Gastroesophageal sphincter (tissue), 4 donors: Measurements from ENCODE around the gene FOXP4. TPM values are rescaled to one million over a fixed set of nuclear protein-coding genes. Genes with fewer than 3 reads are reported as not detected.

Source experiments
- ATAC-seq: fragments of 150-250 bp; one replicate; pipeline ENCODE4 v1.9.1; 2016; ENCODE audit warnings: mild to moderate bottlenecking, moderate library complexity
- H3K27ac ChIP-seq, 4 donors: fragments of 200-600 bp; sonication (generic) in 3 of 4; 1 replicate in 3 of 4; 2 replicates in 1 of 4; pipeline ENCODE4 v1.5.1; 2016 to 2019
- H3K27me3 ChIP-seq: fragments of 200-600 bp; sonication (generic); one replicate; pipeline ENCODE4 v1.5.1; 2019
- H3K36me3 ChIP-seq, 2 donors: fragments of 200-600 bp; sonication (generic); one replicate each; pipeline ENCODE4 v1.5.1; 2019; ENCODE audit warnings: control low read depth in 1 of 2
- H3K4me1 ChIP-seq, 3 donors: fragments of 200-600 bp; sonication (generic); 1 replicate in 2 of 3; 2 replicates in 1 of 3; pipeline ENCODE4 v1.5.1; 2016 to 2019; ENCODE audit warnings: control low read depth in 2 of 3
- H3K4me3 ChIP-seq, 2 donors: fragments of 200-600 bp; sonication (generic); one replicate each; pipeline ENCODE4 v1.5.1; 2019; ENCODE audit warnings: mild to moderate bottlenecking in 1 of 2, moderate library complexity in 1 of 2
- H3K9me3 ChIP-seq, 3 donors: fragments of 200-600 bp; sonication (generic); one replicate each; pipeline ENCODE4 v1.5.1; 2017 to 2019; ENCODE audit warnings: control low read depth in 2 of 3
- CTCF ChIP-seq, 4 experiments: fragments of 200-600 bp in 2 of 4; fragments of 450-650 bp in 2 of 4; sonication (generic) in 1 of 4; IDR thresholded peaks; one replicate each; pipeline ENCODE4 v1.5.1; 2017 to 2019; ENCODE audit warnings: antibody characterized with exemption in 4 of 4, mild to moderate bottlenecking in 2 of 4, moderate library complexity in 2 of 4
- EP300 ChIP-seq: sonication (generic); formaldehyde crosslinking; IDR thresholded peaks from one replicate; pipeline ENCODE4 v1.6.1; 2017; ENCODE audit warnings: antibody characterized with exemption, mild to moderate bottlenecking
- POLR2A ChIP-seq, 2 donors: fragments of 450-650 bp; IDR thresholded peaks; one replicate each; pipeline ENCODE4 v1.6.1; 2017; ENCODE audit warnings: antibody characterized with exemption in 2 of 2, mild to moderate bottlenecking in 2 of 2, moderate library complexity in 1 of 2
- POLR2AphosphoS5 ChIP-seq: sonication (generic); formaldehyde crosslinking; IDR thresholded peaks from one replicate; pipeline ENCODE4 v1.6.1; 2017; ENCODE audit warnings: antibody characterized with exemption
- WGBS, 2 donors: methylation state at CpG; one replicate each; pipeline ENCODE4 v1.1.5; 2018; ENCODE audit warnings: low coverage in 1 of 2; 5-methylcytosine and 5-hydroxymethylcytosine counted together
- total RNA-seq, 4 donors: library from RNA; depleted of rRNA; stranded (reverse); fragments of >200 nt; gene quantifications; one replicate each; pipeline ENCODE4 v1.1.0, GENCODE V29; 2016

The FOXP4 gene
- total RNA-seq, 4 donors from 2014 or later, result 8.2 to 25.8 (median 11.7) TPM

GRCh38 chr6:41546475-41546865 lies 289 bp downstream of the FOXP4 start:
- peak; percentile 78 for ATAC-seq
- TF ChIP-seq POLR2AphosphoS5, result no peak
- no peak for TF ChIP-seq EP300
- peak in 1 of 2 donors; percentile 63 for TF ChIP-seq POLR2A (IDR thresholded peaks at IDR 0.05)
- WGBS, 2 donors, result no CpG with 5 or more reads among the region's 67 CpGs
- no peaks in the 10 kb centered on the region for H3K9me3 ChIP-seq
- H3K4me1 ChIP-seq, result peaks cover 0 to 53% (median 22%) of the 10 kb centered on the region in 3 donors
- H3K27me3 ChIP-seq, result no peaks in the 10 kb centered on the region
- peak overlapping the region; percentile 93 to 98 for H3K4me3 ChIP-seq
- peaks cover 0 to 10% of the 10 kb centered on the region in 2 donors for H3K36me3 ChIP-seq
- H3K27ac ChIP-seq, result peak overlapping the region; percentile 47 to 95 (median 89)

- no peaks in the 10 kb centered on the region for H3K9me3 ChIP-seq
- ATAC-seq, result peak; percentile 19
- no peaks in the 10 kb centered on the region for H3K27me3 ChIP-seq
- TF ChIP-seq POLR2A (IDR thresholded peaks at IDR 0.05) (peak in 1 of 2 donors; percentile 8), CTCF (IDR thresholded peaks at IDR 0.05) (no peak)
- H3K4me1 ChIP-seq, result peaks cover 0 to 60% (median 22%) of the 10 kb centered on the region in 3 donors
- H3K36me3 ChIP-seq, result peaks cover 0 to 17% of the 10 kb centered on the region in 2 donors
- WGBS, 2 donors, result no CpG with 5 or more reads among the region's 82 CpGs
- peak overlapping the region; percentile 93 to 98 for H3K4me3 ChIP-seq
- H3K27ac ChIP-seq, result peak overlapping the region; percentile 47 to 95 (median 89)
Measured at GRCh38 chr6:41546866-41547798, 951 bp downstream of the FOXP4 start.

GRCh38 chr6:41547799-41548097 lies 1.6 kb downstream of the FOXP4 start:
- peaks cover 0 to 66% (median 22%) of the 10 kb centered on the region in 3 donors for H3K4me1 ChIP-seq
- no peaks in the 10 kb centered on the region for H3K27me3 ChIP-seq
- peak overlapping the region in 3 of 4 donors; percentile 86 to 95 (median 92) for H3K27ac ChIP-seq
- H3K36me3 ChIP-seq, result peaks cover 0 to 23% of the 10 kb centered on the region in 2 donors
- H3K4me3 ChIP-seq, result peak overlapping the region; percentile 93 to 98
- no peaks in the 10 kb centered on the region for H3K9me3 ChIP-seq
- TF ChIP-seq EP300 (no peak), CTCF (IDR thresholded peaks at IDR 0.05) (no peak), POLR2A (IDR thresholded peaks at IDR 0.05) (no peak), POLR2AphosphoS5 (no peak)
- ATAC-seq, result no peak
- WGBS, 2 donors, result 3% methylated on average over 7 of the region's 21 CpGs; no CpG with 5 or more reads in 1 of the 2 donors

- ATAC-seq, result no peak
- peak overlapping the region in 1 of 4 donors; percentile 86 for H3K27ac ChIP-seq
- no peaks in the 10 kb centered on the region for H3K9me3 ChIP-seq
- no peaks in the 10 kb centered on the region for H3K27me3 ChIP-seq
- WGBS, 2 donors, result 0 to 63% methylated on average over 1 to 3 of the region's 50 CpGs
- H3K4me1 ChIP-seq, result peaks cover 0 to 70% (median 22%) of the 10 kb centered on the region in 3 donors
- H3K36me3 ChIP-seq, result peaks cover 0 to 28% of the 10 kb centered on the region in 2 donors
- peak overlapping the region; percentile 93 to 98 for H3K4me3 ChIP-seq
- TF ChIP-seq EP300, result no peak
- no peak for TF ChIP-seq CTCF (IDR thresholded peaks at IDR 0.05)
- TF ChIP-seq POLR2A (IDR thresholded peaks at IDR 0.05), result no peak
- no peak for TF ChIP-seq POLR2AphosphoS5
Measured at GRCh38 chr6:41548098-41548840, 2.1 kb downstream of the FOXP4 start.

GRCh38 chr6:41548841-41549642 lies 2.9 kb downstream of the FOXP4 start:
- H3K27me3 ChIP-seq, result no peaks in the 10 kb centered on the region
- TF ChIP-seq CTCF (IDR thresholded peaks at IDR 0.05) (no peak), EP300 (no peak), POLR2AphosphoS5 (no peak), POLR2A (IDR thresholded peaks at IDR 0.05) (no peak)
- 75 to 93% methylated on average over 3 to 5 of the region's 11 CpGs for WGBS, 2 donors
- H3K4me1 ChIP-seq, result peaks cover 0 to 73% (median 22%) of the 10 kb centered on the region in 3 donors
- peaks cover 0 to 29% of the 10 kb centered on the region in 2 donors for H3K36me3 ChIP-seq
- H3K4me3 ChIP-seq, result peak overlapping the region in 1 of 2 donors; percentile 98
- no peak overlapping the region for H3K27ac ChIP-seq
- no peak for ATAC-seq
- H3K9me3 ChIP-seq, result no peaks in the 10 kb centered on the region
